Mucosa of stomach (tissue), 1 donor: Measurements from ENCODE around the gene INPP5B.
"Not testable (repeated sequence)": the region's sequence is repeated elsewhere in the genome, so short reads cannot be mapped to it uniquely, and the experiment has no call there.

Source experiments
- H3K27me3 ChIP-seq: one replicate; pipeline ENCODE4 v1.7.0; 2013; ENCODE audit warnings: mild to moderate bottlenecking, low read length; ENCODE audit not compliant: control insufficient read depth, insufficient read depth
- H3K36me3 ChIP-seq: one replicate; pipeline ENCODE4 v1.7.0; 2013; ENCODE audit warnings: low read length; ENCODE audit not compliant: control insufficient read depth, insufficient read depth
- H3K4me1 ChIP-seq: one replicate; pipeline ENCODE4 v1.7.0; 2013; ENCODE audit warnings: mild to moderate bottlenecking, low read length; ENCODE audit not compliant: control insufficient read depth, insufficient read depth
- H3K4me3 ChIP-seq: one replicate; pipeline ENCODE4 v1.7.0; 2013; ENCODE audit warnings: low read length
- H3K9ac ChIP-seq: one replicate; pipeline ENCODE4 v1.7.0; 2013; ENCODE audit warnings: mild to moderate bottlenecking, low read length, moderate library complexity
- H3K9me3 ChIP-seq: one replicate; pipeline ENCODE4 v1.7.0; 2013; ENCODE audit warnings: mild to moderate bottlenecking, low read length, moderate library complexity; ENCODE audit not compliant: control insufficient read depth
- donor health status: Pancreatic carcinoma.

Gene INPP5B

GRCh38 chr1:37902983-37903382 is 43.9 kb downstream of the INPP5B start:
- H3K9me3 ChIP-seq: no peaks in the 10 kb centered on the region
- H3K9ac ChIP-seq: no peak overlapping the region
- no peak overlapping the region for H3K4me3 ChIP-seq
- H3K27me3 ChIP-seq: no peaks in the 10 kb centered on the region
- H3K4me1 ChIP-seq: no peaks in the 10 kb centered on the region
- no peaks in the 10 kb centered on the region for H3K36me3 ChIP-seq

- Histone ChIP-seq H3K9ac (no peak overlapping the region), H3K4me1 (no peaks in the 10 kb centered on the region), H3K36me3 (no peaks in the 10 kb centered on the region)
These were observed 45.0 kb downstream of the INPP5B start for GRCh38 chr1:37901893-37902225.

GRCh38 chr1:37901191-37901892 is 45.5 kb downstream of the INPP5B start:
- Histone ChIP-seq H3K27me3 (no peaks in the 10 kb centered on the region), H3K4me1 (no peaks in the 10 kb centered on the region), H3K9ac (no peak overlapping the region), H3K9me3 (no peaks in the 10 kb centered on the region), H3K36me3 (no peaks in the 10 kb centered on the region), H3K4me3 (no peak overlapping the region)

More at GRCh38 chr1:37901893-37902225, 45.0 kb downstream of the INPP5B start:
- Histone ChIP-seq H3K27me3 (no peaks in the 10 kb centered on the region), H3K9me3 (no peaks in the 10 kb centered on the region), H3K4me3 (no peak overlapping the region)

- H3K9ac ChIP-seq, H3K27me3 ChIP-seq, H3K4me1 ChIP-seq, H3K4me3 ChIP-seq, H3K9me3 ChIP-seq, H3K36me3 ChIP-seq: not testable (repeated sequence)
These were observed 49.3 kb downstream of the INPP5B start for GRCh38 chr1:37897563-37897962.

- H3K9me3 ChIP-seq: no peaks in the 10 kb centered on the region
- no peak overlapping the region for H3K4me3 ChIP-seq
- no peaks in the 10 kb centered on the region for H3K36me3 ChIP-seq
- no peak overlapping the region for H3K9ac ChIP-seq
- H3K27me3 ChIP-seq: no peaks in the 10 kb centered on the region
- no peaks in the 10 kb centered on the region for H3K4me1 ChIP-seq
These were observed 53.2 kb downstream of the INPP5B start for GRCh38 chr1:37893673-37894072.

- Histone ChIP-seq H3K4me3 (no peak overlapping the region), H3K9ac (no peak overlapping the region), H3K27me3 (no peaks in the 10 kb centered on the region)
These were observed 54.5 kb downstream of the INPP5B start for GRCh38 chr1:37892151-37893047.

GRCh38 chr1:37890378-37891014 is 56.4 kb downstream of the INPP5B start:
- Histone ChIP-seq H3K4me1 (no peaks in the 10 kb centered on the region), H3K9me3 (no peaks in the 10 kb centered on the region), H3K36me3 (peaks cover 5% of the 10 kb centered on the region), H3K4me3 (no peak overlapping the region), H3K27me3 (no peaks in the 10 kb centered on the region), H3K9ac (no peak overlapping the region)

More at GRCh38 chr1:37892151-37893047, 54.5 kb downstream of the INPP5B start:
- Histone ChIP-seq H3K9me3 (no peaks in the 10 kb centered on the region), H3K4me1 (no peaks in the 10 kb centered on the region), H3K36me3 (no peaks in the 10 kb centered on the region)

GRCh38 chr1:37888022-37888700 is 58.7 kb downstream of the INPP5B start:
- Histone ChIP-seq H3K9me3 (no peaks in the 10 kb centered on the region), H3K27me3 (no peaks in the 10 kb centered on the region), H3K4me1 (no peaks in the 10 kb centered on the region), H3K4me3 (no peak overlapping the region), H3K36me3 (peaks cover 9% of the 10 kb centered on the region), H3K9ac (no peak overlapping the region)

- Histone ChIP-seq H3K9ac (no peak overlapping the region), H3K36me3 (peaks cover 14% of the 10 kb centered on the region), H3K4me3 (no peak overlapping the region), H3K27me3 (no peaks in the 10 kb centered on the region), H3K4me1 (no peaks in the 10 kb centered on the region), H3K9me3 (no peaks in the 10 kb centered on the region)
These were observed 62.7 kb downstream of the INPP5B start for GRCh38 chr1:37884145-37884544.

- Histone ChIP-seq H3K36me3 (peaks cover 14% of the 10 kb centered on the region), H3K4me1 (no peaks in the 10 kb centered on the region), H3K9ac (no peak overlapping the region), H3K27me3 (no peaks in the 10 kb centered on the region), H3K4me3 (no peak overlapping the region), H3K9me3 (no peaks in the 10 kb centered on the region)
These were observed 63.2 kb downstream of the INPP5B start for GRCh38 chr1:37883671-37884070.

GRCh38 chr1:37879865-37880264 is 67.0 kb downstream of the INPP5B start:
- Histone ChIP-seq H3K9me3 (no peaks in the 10 kb centered on the region), H3K4me3 (no peak overlapping the region), H3K27me3 (no peaks in the 10 kb centered on the region), H3K4me1 (no peaks in the 10 kb centered on the region), H3K36me3 (peaks cover 5% of the 10 kb centered on the region), H3K9ac (no peak overlapping the region)
